GM12873 (cell line): ENCODE results near the gene ARHGEF28.

Experiments used
- TF ChIP-seq, protein P1 (sequence below): IDR thresholded peaks from 2 replicates; pipeline ENCODE4 v1.5.1; 2012; ENCODE audit warnings: low read depth, mild to moderate bottlenecking, moderate library complexity, low read length, control low read depth; ENCODE audit not compliant: insufficient read depth; ENCODE audit errors: missing control alignments

The ARHGEF28 gene

GRCh38 chr5:73974871-73975360 is 348.9 kb downstream of the ARHGEF28 start:
- TF ChIP-seq, protein P1, sequence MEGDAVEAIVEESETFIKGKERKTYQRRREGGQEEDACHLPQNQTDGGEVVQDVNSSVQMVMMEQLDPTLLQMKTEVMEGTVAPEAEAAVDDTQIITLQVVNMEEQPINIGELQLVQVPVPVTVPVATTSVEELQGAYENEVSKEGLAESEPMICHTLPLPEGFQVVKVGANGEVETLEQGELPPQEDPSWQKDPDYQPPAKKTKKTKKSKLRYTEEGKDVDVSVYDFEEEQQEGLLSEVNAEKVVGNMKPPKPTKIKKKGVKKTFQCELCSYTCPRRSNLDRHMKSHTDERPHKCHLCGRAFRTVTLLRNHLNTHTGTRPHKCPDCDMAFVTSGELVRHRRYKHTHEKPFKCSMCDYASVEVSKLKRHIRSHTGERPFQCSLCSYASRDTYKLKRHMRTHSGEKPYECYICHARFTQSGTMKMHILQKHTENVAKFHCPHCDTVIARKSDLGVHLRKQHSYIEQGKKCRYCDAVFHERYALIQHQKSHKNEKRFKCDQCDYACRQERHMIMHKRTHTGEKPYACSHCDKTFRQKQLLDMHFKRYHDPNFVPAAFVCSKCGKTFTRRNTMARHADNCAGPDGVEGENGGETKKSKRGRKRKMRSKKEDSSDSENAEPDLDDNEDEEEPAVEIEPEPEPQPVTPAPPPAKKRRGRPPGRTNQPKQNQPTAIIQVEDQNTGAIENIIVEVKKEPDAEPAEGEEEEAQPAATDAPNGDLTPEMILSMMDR: no peak

GRCh38 chr5:73975845-73976244 is 349.8 kb downstream of the ARHGEF28 start:
- TF ChIP-seq, protein P1: no peak

- TF ChIP-seq, protein P1: no peak
Observed at GRCh38 chr5:73977146-73977545, 351.1 kb downstream of the ARHGEF28 start.

- TF ChIP-seq, protein P1: no peak
Observed at GRCh38 chr5:73979321-73979720, 353.3 kb downstream of the ARHGEF28 start.

DNA sequence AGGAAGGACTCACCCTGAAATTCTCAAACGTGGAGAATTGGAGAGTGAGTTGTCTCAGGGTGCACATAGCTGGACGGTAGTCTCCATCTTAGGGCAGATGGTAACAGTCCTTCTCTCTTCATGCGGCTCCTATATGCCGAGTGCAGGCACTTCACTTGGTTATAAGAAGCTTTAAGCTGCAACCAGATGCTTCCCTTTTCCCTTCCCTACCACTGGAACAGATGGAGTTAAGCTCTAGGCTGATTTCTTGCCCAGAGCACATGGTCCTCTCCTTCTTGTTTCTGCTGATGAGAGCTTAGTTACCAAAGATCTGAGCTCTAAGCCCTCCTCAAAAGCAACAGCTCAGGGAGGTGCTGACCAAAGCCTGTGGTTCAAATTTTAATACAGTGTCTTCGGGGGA is 355.7 kb downstream of the ARHGEF28 start:
- TF ChIP-seq, protein P1: no peak

- TF ChIP-seq, protein P1: no peak
Observed at GRCh38 chr5:73983644-73984043, 357.6 kb downstream of the ARHGEF28 start.

DNA sequence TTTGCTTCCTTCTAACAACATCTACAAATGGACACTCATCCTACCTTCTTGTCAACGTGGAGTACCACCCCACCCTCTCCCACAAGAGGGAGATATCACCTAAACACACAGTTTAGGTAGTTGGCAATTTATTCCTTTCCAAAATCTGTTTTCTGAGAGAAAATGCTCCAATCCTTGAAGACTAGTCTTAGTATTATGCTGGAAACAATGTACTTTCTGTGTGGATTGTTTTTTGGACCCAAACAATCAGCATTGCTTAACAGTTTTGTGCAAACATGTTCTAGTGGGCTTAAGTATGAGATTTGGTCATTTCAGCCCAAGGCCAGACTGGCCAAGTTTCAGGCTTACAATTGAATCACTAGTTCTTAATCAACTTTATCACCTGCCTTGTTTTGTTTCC is 359.1 kb downstream of the ARHGEF28 start:
- TF ChIP-seq, protein P1: peak; percentile 28
